Measurements from ENCODE around the gene UGT1A6. TPM values are rescaled to one million over a fixed set of nuclear protein-coding genes. Genes with fewer than 3 reads are reported as not detected.
"Not testable (repeated sequence)": the region's sequence is repeated elsewhere in the genome, so short reads cannot be mapped to it uniquely, and the experiment has no call there.

Gene UGT1A6
- total RNA-seq, 1 experiment from 2014 or later, result 549 TPM

- CTCF ChIA-PET, result no interaction called here
These were observed 37.6 kb upstream of the UGT1A6 start for GRCh38 chr2:233655043-233655442.

GRCh38 chr2:233655943-233656342 is 36.7 kb upstream of the UGT1A6 start:
- POLR2A ChIA-PET (ENCODE audit: unreplicated experiment); H3K9me3 ChIP-seq (ENCODE audit: insufficient read depth, low read depth); BruUV-seq (replicated peaks); H3K9me2 ChIP-seq (ENCODE audit: insufficient read depth); H3K27ac ChIP-seq; CTCF ChIA-PET; H4K20me1 ChIP-seq (ENCODE audit: insufficient read depth); intact Hi-C loops (cut with micrococcal nuclease; ENCODE audit: unreplicated experiment); H3K27me3 ChIP-seq (ENCODE audit: insufficient read depth, low read depth); H3K4me3 ChIP-seq; H3K79me2 ChIP-seq (ENCODE audit: low read depth); H3K4me2 ChIP-seq; DNase-seq; H2AFZ ChIP-seq; H3K36me3 ChIP-seq (ENCODE audit: low read depth): not testable (repeated sequence)
- H3F3A ChIP-seq (ENCODE audit: insufficient read depth, low read depth), result peaks cover 12% of the 10 kb centered on the region
- peaks cover 31% of the 10 kb centered on the region for H3K4me1 ChIP-seq (replicated peaks; ENCODE audit: insufficient read depth)

More at GRCh38 chr2:233655043-233655442, 37.6 kb upstream of the UGT1A6 start:
- Histone ChIP-seq H3K9me3 (ENCODE audit: insufficient read depth, low read depth) (no peaks in the 10 kb centered on the region; the same call in 1 of the 2 replicates), H3K79me2 (ENCODE audit: low read depth) (no peaks in the 10 kb centered on the region), H3K4me1 (replicated peaks; ENCODE audit: insufficient read depth) (peaks cover 40% of the 10 kb centered on the region), H4K20me1 (ENCODE audit: insufficient read depth) (no peaks in the 10 kb centered on the region), H3K4me2 (no peak overlapping the region), H3K27ac (no peak overlapping the region), H2AFZ (peak overlapping the region; percentile 19; the same call in 1 of the 2 replicates), H3K4me3 (no peak overlapping the region), H3F3A (ENCODE audit: insufficient read depth, low read depth) (peaks cover 21% of the 10 kb centered on the region), H3K9me2 (ENCODE audit: insufficient read depth) (no peaks in the 10 kb centered on the region), H3K36me3 (ENCODE audit: low read depth) (no peaks in the 10 kb centered on the region), H3K27me3 (ENCODE audit: insufficient read depth, low read depth) (no peaks in the 10 kb centered on the region)
- intact Hi-C loops (cut with micrococcal nuclease; ENCODE audit: unreplicated experiment), result no loop called here
- no peak for DNase-seq
- TF ChIP-seq CTCF (conservative IDR thresholded peaks at IDR 0.05), result no peak
- TF ChIP-seq EZH2 (IDR thresholded peaks at IDR 0.05; ENCODE audit: low read depth), result no peak
- POLR2A ChIA-PET (ENCODE audit: unreplicated experiment), result no interaction called here
- BruUV-seq (replicated peaks), result no TSS peak

GRCh38 chr2:233656443-233656842 is 36.2 kb upstream of the UGT1A6 start:
- Histone ChIP-seq H3K4me3 (no peak overlapping the region), H3K79me2 (ENCODE audit: low read depth) (no peaks in the 10 kb centered on the region), H3K9me2 (ENCODE audit: insufficient read depth) (no peaks in the 10 kb centered on the region), H2AFZ (no peak overlapping the region), H3K4me1 (replicated peaks; ENCODE audit: insufficient read depth) (peaks cover 26% of the 10 kb centered on the region), H3K27me3 (ENCODE audit: insufficient read depth, low read depth) (no peaks in the 10 kb centered on the region), H3K9me3 (ENCODE audit: insufficient read depth, low read depth) (no peaks in the 10 kb centered on the region), H3K4me2 (no peak overlapping the region), H3K36me3 (ENCODE audit: low read depth) (no peaks in the 10 kb centered on the region), H3K27ac (no peak overlapping the region), H3F3A (ENCODE audit: insufficient read depth, low read depth) (peaks cover 7% of the 10 kb centered on the region), H4K20me1 (ENCODE audit: insufficient read depth) (no peaks in the 10 kb centered on the region)
- ChIA-PET POLR2A (ENCODE audit: unreplicated experiment) (no interaction called here), CTCF (no interaction called here)
- no peak for DNase-seq
- no TSS peak for BruUV-seq (replicated peaks)
- intact Hi-C loops (cut with micrococcal nuclease; ENCODE audit: unreplicated experiment), result no loop called here
- TF ChIP-seq CTCF (conservative IDR thresholded peaks at IDR 0.05) (no peak), EZH2 (IDR thresholded peaks at IDR 0.05; ENCODE audit: low read depth) (no peak)

GRCh38 chr2:233658610-233659009 is 34.1 kb upstream of the UGT1A6 start:
- Histone ChIP-seq H4K20me1 (ENCODE audit: insufficient read depth) (no peaks in the 10 kb centered on the region), H3K4me1 (replicated peaks; ENCODE audit: insufficient read depth) (peaks cover 7% of the 10 kb centered on the region), H3K27me3 (ENCODE audit: insufficient read depth, low read depth) (no peaks in the 10 kb centered on the region), H3K79me2 (ENCODE audit: low read depth) (no peaks in the 10 kb centered on the region), H3K27ac (no peak overlapping the region), H3K36me3 (ENCODE audit: low read depth) (no peaks in the 10 kb centered on the region), H3F3A (ENCODE audit: insufficient read depth, low read depth) (no peaks in the 10 kb centered on the region), H3K4me2 (no peak overlapping the region), H3K9me3 (ENCODE audit: insufficient read depth, low read depth) (peaks cover 11% of the 10 kb centered on the region), H2AFZ (no peak overlapping the region), H3K9me2 (ENCODE audit: insufficient read depth) (no peaks in the 10 kb centered on the region), H3K4me3 (no peak overlapping the region)
- no TSS peak for BruUV-seq (replicated peaks)
- peak in 1 of 2 experiments; percentile 29 for DNase-seq
- intact Hi-C loops (cut with micrococcal nuclease; ENCODE audit: unreplicated experiment), result no loop called here
- TF ChIP-seq CTCF (conservative IDR thresholded peaks at IDR 0.05), result no peak
- TF ChIP-seq EZH2 (IDR thresholded peaks at IDR 0.05; ENCODE audit: low read depth), result no peak
- ChIA-PET CTCF (no interaction called here), POLR2A (ENCODE audit: unreplicated experiment) (no interaction called here)
